Measurements from ENCODE around the gene ZCRB1. TPM values are rescaled to one million over a fixed set of nuclear protein-coding genes. Genes with fewer than 3 reads are reported as not detected.

Gene ZCRB1
- total RNA-seq, 1 experiment from 2014 or later, result 71.5 TPM

GRCh38 chr12:42338280-42338679 lies 12.4 kb upstream of the ZCRB1 start:
- Histone ChIP-seq H3K79me1 (ENCODE audit: insufficient read depth, low read depth, low read length, poor library complexity, severe bottlenecking) (peaks cover 3% of the 10 kb centered on the region), H2BK20ac (ENCODE audit: low read depth, low read length, poor library complexity, severe bottlenecking) (no peak overlapping the region), H3K9me3 (ENCODE audit: control insufficient read depth, low read depth, low read length) (no peaks in the 10 kb centered on the region), H4K8ac (replicated peaks; ENCODE audit: insufficient read length, low read depth, low read length) (no peak overlapping the region), H3K18ac (ENCODE audit: insufficient read length, low read depth, low read length) (no peak overlapping the region), H2AFZ (ENCODE audit: low read length) (no peak overlapping the region), H3T11ph (ENCODE audit: low read length) (no peak overlapping the region), H3K23ac (ENCODE audit: insufficient read length, low read depth, low read length) (no peak overlapping the region), H2BK120ac (ENCODE audit: low read depth, low read length, poor library complexity, severe bottlenecking) (no peak overlapping the region), H3K14ac (ENCODE audit: insufficient read depth, low read length) (no peak overlapping the region), H4K5ac (ENCODE audit: insufficient read length, low read depth, low read length) (no peak overlapping the region), H2BK12ac (ENCODE audit: insufficient read length, low read depth, low read length) (no peak overlapping the region), H3K4me1 (ENCODE audit: insufficient read depth, low read length) (no peaks in the 10 kb centered on the region), H4K91ac (ENCODE audit: insufficient read length, low read depth, low read length) (no peak overlapping the region), H3K27me3 (ENCODE audit: insufficient read depth, low read length) (no peaks in the 10 kb centered on the region), H3K79me2 (ENCODE audit: insufficient read depth, low read length) (peaks cover 5% of the 10 kb centered on the region), H3K9ac (ENCODE audit: extremely low read depth, insufficient read length, low read length) (no peak overlapping the region), H4K20me1 (ENCODE audit: control insufficient read depth, insufficient read depth, insufficient read length) (no peaks in the 10 kb centered on the region), H3K4me2 (ENCODE audit: insufficient read depth, insufficient read length, low read length) (no peak overlapping the region), H3K27ac (ENCODE audit: insufficient read length, low read depth, low read length) (no peak overlapping the region), H3K56ac (ENCODE audit: insufficient read length, low read depth, low read length) (no peak overlapping the region), H3K4ac (ENCODE audit: low read depth, low read length) (no peak overlapping the region), H2AK5ac (ENCODE audit: insufficient read length, low read length) (no peak overlapping the region), H2BK15ac (ENCODE audit: low read depth, low read length) (no peak overlapping the region), H3K23me2 (ENCODE audit: insufficient read length, low read depth, low read length, poor library complexity, severe bottlenecking) (no peaks in the 10 kb centered on the region), H2BK5ac (ENCODE audit: insufficient read length, low read length) (no peak overlapping the region)
- TF ChIP-seq CTCF (conservative IDR thresholded peaks at IDR 0.05), result no peak
- Mint-ChIP-seq H3K4me1 (peaks cover 8 to 10% of the 10 kb centered on the region in 2 experiments), H3K27ac (peak overlapping the region in 2 of 3 experiments; percentile 1 to 20; a peak in 3 of 7 replicates), H3K27me3 (ENCODE audit: low read depth) (no peaks in the 10 kb centered on the region), H3K36me3 (ENCODE audit: insufficient read depth in 1 of 3, low read depth in 3 of 3) (peaks cover 2 to 17% (median 17%) of the 10 kb centered on the region in 3 experiments; a peak in 5 of 7 replicates), H3K4me3 (no peak overlapping the region), H3K9me3 (no peaks in the 10 kb centered on the region)
- no peak for DNase-seq
- 100% methylated on average over 1 of the region's 2 CpGs for WGBS (ENCODE audit: extremely low coverage, insufficient read length, low lambda C conversion rate)
